ENCODE results near the gene SH3BP4. TPM values are rescaled to one million over a fixed set of nuclear protein-coding genes. Genes with fewer than 3 reads are reported as not detected.
"Not testable (repeated sequence)": the region's sequence is repeated elsewhere in the genome, so short reads cannot be mapped to it uniquely, and the experiment has no call there.

Gene SH3BP4
- polyA plus RNA-seq, 6 donors from 2014 or later: 0.85 to 2.6 (median 2.2) TPM

DNA sequence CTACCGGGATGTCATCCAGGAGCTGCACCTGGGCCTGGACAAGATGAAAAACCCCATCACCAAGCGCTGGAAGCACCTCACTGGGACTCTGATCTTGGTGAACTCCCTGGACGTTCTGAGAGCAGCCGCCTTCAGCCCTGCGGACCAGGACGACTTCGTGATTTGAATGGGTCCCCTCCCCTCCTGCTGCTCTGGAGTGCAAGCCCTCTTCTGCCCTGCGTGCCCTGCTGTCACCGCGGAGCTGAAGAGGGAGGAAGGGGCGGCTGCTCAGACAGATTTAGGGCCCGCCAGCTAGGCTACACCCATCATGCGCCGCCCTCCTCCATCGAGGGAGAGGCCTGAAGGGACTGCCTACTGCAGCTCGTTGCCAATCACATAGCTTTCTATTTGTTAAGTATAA lies 101.8 kb downstream of the SH3BP4 start:
- H3K27ac Mint-ChIP-seq: no peak overlapping the region

DNA sequence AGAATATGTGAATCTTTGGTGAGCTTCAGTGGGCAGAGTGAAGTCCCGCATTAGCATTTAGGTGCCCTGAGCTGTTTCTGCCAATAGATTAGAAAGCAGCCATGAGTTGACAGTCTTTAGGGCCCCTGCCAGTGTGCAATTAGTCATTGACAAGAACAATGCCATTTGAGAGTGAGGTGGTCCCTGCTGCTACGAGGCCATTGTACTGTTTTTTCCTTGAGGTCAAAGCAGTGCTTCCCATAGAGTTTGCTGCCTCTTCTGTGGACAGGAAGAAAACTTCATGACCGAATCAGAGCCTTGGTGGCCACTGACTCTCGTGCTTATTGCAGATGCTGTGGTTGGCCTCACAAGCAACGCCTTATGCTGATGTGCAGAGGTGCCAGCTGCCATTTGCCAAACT lies 102.7 kb downstream of the SH3BP4 start:
- Mint-ChIP-seq H3K9me3 (peaks cover 0 to 5% (median 0%) of the 10 kb centered on the region in 7 donors), H3K4me3 (no peak overlapping the region), H3K4me1 (peaks cover 7 to 26% (median 15%) of the 10 kb centered on the region in 3 donors), H3K27me3 (peaks cover 0 to 19% (median 4%) of the 10 kb centered on the region in 3 donors), H3K36me3 (peaks cover 7 to 10% of the 10 kb centered on the region in 2 donors), H3K27ac (peak overlapping the region in 1 of 6 donors; percentile 76)
- DNase-seq: no peak
- no peak for ATAC-seq (ENCODE audit: low read depth in 2 of 2)

More for the DNA sequence above, 101.8 kb downstream of the SH3BP4 start:
- no peak for DNase-seq
- Mint-ChIP-seq H3K36me3 (peaks cover 6 to 10% of the 10 kb centered on the region in 2 donors), H3K9me3 (peaks cover 0 to 2% (median 0%) of the 10 kb centered on the region in 7 donors), H3K27me3 (peaks cover 0 to 13% (median 4%) of the 10 kb centered on the region in 3 donors), H3K4me1 (peaks cover 10 to 30% (median 17%) of the 10 kb centered on the region in 3 donors), H3K4me3 (no peak overlapping the region)
- ATAC-seq (ENCODE audit: low read depth in 2 of 2): no peak

DNA sequence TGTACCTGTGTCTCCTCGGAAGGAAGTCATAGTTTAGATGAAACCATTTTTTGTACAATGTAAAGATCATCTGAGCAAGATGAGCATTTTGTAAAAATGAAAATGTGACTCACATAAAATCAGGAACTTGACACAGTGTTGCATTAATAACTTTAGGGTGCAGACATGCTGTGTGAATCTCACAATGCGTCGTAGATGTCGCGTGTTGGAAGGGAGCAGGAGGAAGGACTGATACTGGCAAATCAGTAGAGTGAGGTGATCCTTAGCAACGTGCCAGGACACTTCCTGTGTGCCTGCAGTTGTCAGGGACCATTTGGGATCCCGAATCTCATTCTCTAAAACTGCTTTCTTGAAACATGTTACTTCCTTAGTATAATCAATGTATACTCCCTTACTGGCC lies 103.1 kb downstream of the SH3BP4 start:
- no peak overlapping the region for H3K4me3 Mint-ChIP-seq
- no peak overlapping the region for H3K27ac Mint-ChIP-seq
- DNase-seq (no peak), ATAC-seq (ENCODE audit: low read depth in 2 of 2) (no peak)
- peaks cover 0 to 5% (median 0%) of the 10 kb centered on the region in 7 donors for H3K9me3 Mint-ChIP-seq
- H3K36me3 Mint-ChIP-seq: peaks cover 7 to 10% of the 10 kb centered on the region in 2 donors
- H3K4me1 Mint-ChIP-seq: peaks cover 7 to 26% (median 15%) of the 10 kb centered on the region in 3 donors
- peaks cover 0 to 22% (median 5%) of the 10 kb centered on the region in 3 donors for H3K27me3 Mint-ChIP-seq

GRCh38 chr2:235055891-235056516 lies 104.2 kb downstream of the SH3BP4 start:
- no peak overlapping the region for H3K4me3 Mint-ChIP-seq
- H3K27ac Mint-ChIP-seq: peak overlapping the region in 3 of 6 donors; percentile 62 to 75 (median 66)
- peaks cover 7 to 10% of the 10 kb centered on the region in 2 donors for H3K36me3 Mint-ChIP-seq
- no peak for DNase-seq
- peaks cover 0 to 5% (median 0%) of the 10 kb centered on the region in 7 donors for H3K9me3 Mint-ChIP-seq
- no peak for ATAC-seq (ENCODE audit: low read depth in 2 of 2)
- peaks cover 7 to 26% (median 15%) of the 10 kb centered on the region in 3 donors for H3K4me1 Mint-ChIP-seq
- H3K27me3 Mint-ChIP-seq: peaks cover 4 to 32% (median 14%) of the 10 kb centered on the region in 3 donors

- H3K27ac Mint-ChIP-seq: no peak overlapping the region
- H3K9me3 Mint-ChIP-seq: peaks cover 0 to 5% (median 0%) of the 10 kb centered on the region in 7 donors
- DNase-seq: no peak
- H3K36me3 Mint-ChIP-seq: peaks cover 7 to 8% of the 10 kb centered on the region in 2 donors
- H3K27me3 Mint-ChIP-seq: peaks cover 9 to 37% (median 15%) of the 10 kb centered on the region in 3 donors
- no peak overlapping the region for H3K4me3 Mint-ChIP-seq
- ATAC-seq (ENCODE audit: low read depth in 2 of 2): no peak
- H3K4me1 Mint-ChIP-seq: peaks cover 4 to 19% (median 10%) of the 10 kb centered on the region in 3 donors
These were observed 105.0 kb downstream of the SH3BP4 start for GRCh38 chr2:235056768-235057167.

- DNase-seq; H3K36me3 Mint-ChIP-seq; H3K9me3 Mint-ChIP-seq; ATAC-seq (ENCODE audit: low read depth in 2 of 2); H3K4me3 Mint-ChIP-seq; H3K27ac Mint-ChIP-seq: not testable (repeated sequence)
- H3K4me1 Mint-ChIP-seq: peaks cover 4 to 12% (median 4%) of the 10 kb centered on the region in 3 donors
- peaks cover 15 to 39% (median 15%) of the 10 kb centered on the region in 3 donors for H3K27me3 Mint-ChIP-seq
These were observed 105.8 kb downstream of the SH3BP4 start for GRCh38 chr2:235057616-235058015.

- Mint-ChIP-seq H3K9me3 (peaks cover 0 to 5% (median 0%) of the 10 kb centered on the region in 7 donors), H3K27me3 (peaks cover 18 to 49% (median 26%) of the 10 kb centered on the region in 3 donors), H3K4me1 (peaks cover 4 to 12% (median 4%) of the 10 kb centered on the region in 3 donors), H3K36me3 (peaks cover 0 to 7% of the 10 kb centered on the region in 2 donors), H3K27ac (peak overlapping the region in 1 of 6 donors; percentile 29), H3K4me3 (no peak overlapping the region)
- DNase-seq: no peak
- ATAC-seq (ENCODE audit: low read depth in 2 of 2): no peak
These were observed 107.3 kb downstream of the SH3BP4 start for GRCh38 chr2:235059161-235059560.

DNA sequence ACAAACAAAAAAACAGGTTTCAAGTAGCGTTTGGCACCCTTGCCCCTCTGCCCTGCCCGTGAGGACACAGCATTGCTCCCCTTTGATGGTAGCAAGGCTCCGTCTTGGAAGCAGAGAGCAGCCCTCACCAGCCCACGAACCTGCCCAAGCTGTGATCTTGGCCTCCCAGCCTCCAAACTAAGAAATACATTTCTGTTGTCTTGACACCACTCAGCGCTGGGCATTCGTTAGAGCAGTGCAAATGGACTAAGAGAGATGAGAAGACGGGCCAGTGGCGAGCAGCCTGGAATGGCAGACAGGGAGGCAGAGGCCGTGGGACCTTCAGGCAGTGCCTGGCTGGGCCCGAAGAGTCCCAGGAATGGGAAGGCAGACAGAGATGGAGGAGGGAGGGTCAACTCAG lies 109.8 kb downstream of the SH3BP4 start:
- peaks cover 0 to 7% of the 10 kb centered on the region in 2 donors for H3K36me3 Mint-ChIP-seq
- H3K27ac Mint-ChIP-seq: no peak overlapping the region
- H3K27me3 Mint-ChIP-seq: peaks cover 15 to 58% (median 34%) of the 10 kb centered on the region in 3 donors
- no peak for ATAC-seq (ENCODE audit: low read depth in 2 of 2)
- H3K4me3 Mint-ChIP-seq: no peak overlapping the region
- peaks cover 0 to 5% (median 0%) of the 10 kb centered on the region in 7 donors for H3K9me3 Mint-ChIP-seq
- no peak for DNase-seq
- H3K4me1 Mint-ChIP-seq: no peaks in the 10 kb centered on the region

DNA sequence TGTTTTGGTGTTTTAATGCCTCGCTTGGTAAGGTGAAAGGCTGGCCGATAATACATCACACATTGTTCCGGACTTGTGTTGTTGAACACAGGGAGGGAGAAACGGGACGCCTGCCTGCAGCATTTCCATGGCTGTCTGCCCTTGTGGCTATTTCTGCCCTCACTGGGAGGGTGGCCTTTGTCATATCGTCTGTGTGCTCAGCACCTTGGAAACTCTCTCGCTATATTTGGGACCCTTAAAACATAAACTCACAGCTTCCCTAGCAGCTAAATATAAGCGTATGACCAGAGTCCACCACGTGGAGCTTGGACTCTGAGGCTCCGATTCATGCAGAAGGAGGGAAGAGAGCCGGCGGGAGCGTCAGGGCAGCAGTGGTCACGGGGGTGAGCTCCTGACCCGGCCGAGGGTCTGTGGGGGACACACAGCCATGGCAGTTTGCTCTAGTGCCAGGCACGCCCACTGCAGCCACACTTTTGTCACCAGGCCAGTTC lies 111.7 kb downstream of the SH3BP4 start:
- H3K27me3 Mint-ChIP-seq: peaks cover 15 to 56% (median 34%) of the 10 kb centered on the region in 3 donors
- no peaks in the 10 kb centered on the region for H3K4me1 Mint-ChIP-seq
- no peak for ATAC-seq (ENCODE audit: low read depth in 2 of 2)
- H3K36me3 Mint-ChIP-seq: peaks cover 0 to 3% of the 10 kb centered on the region in 2 donors
- peaks cover 0 to 7% (median 3%) of the 10 kb centered on the region in 7 donors for H3K9me3 Mint-ChIP-seq
- no peak overlapping the region for H3K4me3 Mint-ChIP-seq
- no peak overlapping the region for H3K27ac Mint-ChIP-seq
- no peak for DNase-seq

GRCh38 chr2:235064976-235065375 lies 113.2 kb downstream of the SH3BP4 start:
- DNase-seq: no peak
- ATAC-seq (ENCODE audit: low read depth in 2 of 2): no peak
- H3K27me3 Mint-ChIP-seq: peaks cover 13 to 45% (median 34%) of the 10 kb centered on the region in 3 donors
- H3K4me1 Mint-ChIP-seq: no peaks in the 10 kb centered on the region
- H3K36me3 Mint-ChIP-seq: no peaks in the 10 kb centered on the region
- peaks cover 0 to 20% (median 7%) of the 10 kb centered on the region in 7 donors for H3K9me3 Mint-ChIP-seq
- H3K27ac Mint-ChIP-seq: no peak overlapping the region
- no peak overlapping the region for H3K4me3 Mint-ChIP-seq

GRCh38 chr2:235066490-235066889 lies 114.7 kb downstream of the SH3BP4 start:
- H3K9me3 Mint-ChIP-seq: peaks cover 0 to 20% (median 7%) of the 10 kb centered on the region in 7 donors
- no peak for ATAC-seq (ENCODE audit: low read depth in 2 of 2)
- H3K4me3 Mint-ChIP-seq: no peak overlapping the region
- no peaks in the 10 kb centered on the region for H3K4me1 Mint-ChIP-seq
- H3K27ac Mint-ChIP-seq: no peak overlapping the region
- H3K27me3 Mint-ChIP-seq: peaks cover 11 to 37% (median 28%) of the 10 kb centered on the region in 3 donors
- H3K36me3 Mint-ChIP-seq: no peaks in the 10 kb centered on the region
- no peak for DNase-seq

- ATAC-seq (ENCODE audit: low read depth in 2 of 2) (no peak), DNase-seq (no peak)
- Mint-ChIP-seq H3K27me3 (peaks cover 11 to 33% (median 24%) of the 10 kb centered on the region in 3 donors), H3K4me1 (no peaks in the 10 kb centered on the region), H3K36me3 (no peaks in the 10 kb centered on the region), H3K27ac (no peak overlapping the region), H3K4me3 (no peak overlapping the region), H3K9me3 (peaks cover 0 to 20% (median 7%) of the 10 kb centered on the region in 7 donors)
These were observed 115.1 kb downstream of the SH3BP4 start for GRCh38 chr2:235066895-235067294.

GRCh38 chr2:235068701-235069100 lies 116.9 kb downstream of the SH3BP4 start:
- H3K27ac Mint-ChIP-seq: no peak overlapping the region
- no peaks in the 10 kb centered on the region for H3K36me3 Mint-ChIP-seq
- no peaks in the 10 kb centered on the region for H3K4me1 Mint-ChIP-seq
- H3K9me3 Mint-ChIP-seq: peaks cover 0 to 20% (median 7%) of the 10 kb centered on the region in 7 donors
- no peak overlapping the region for H3K4me3 Mint-ChIP-seq
- ATAC-seq (ENCODE audit: low read depth in 2 of 2): no peak
- DNase-seq: no peak
- H3K27me3 Mint-ChIP-seq: peaks cover 11 to 20% (median 12%) of the 10 kb centered on the region in 3 donors

Data from naive B cell (primary cell).